Measurements from ENCODE around the gene KCNQ1.

DNA sequence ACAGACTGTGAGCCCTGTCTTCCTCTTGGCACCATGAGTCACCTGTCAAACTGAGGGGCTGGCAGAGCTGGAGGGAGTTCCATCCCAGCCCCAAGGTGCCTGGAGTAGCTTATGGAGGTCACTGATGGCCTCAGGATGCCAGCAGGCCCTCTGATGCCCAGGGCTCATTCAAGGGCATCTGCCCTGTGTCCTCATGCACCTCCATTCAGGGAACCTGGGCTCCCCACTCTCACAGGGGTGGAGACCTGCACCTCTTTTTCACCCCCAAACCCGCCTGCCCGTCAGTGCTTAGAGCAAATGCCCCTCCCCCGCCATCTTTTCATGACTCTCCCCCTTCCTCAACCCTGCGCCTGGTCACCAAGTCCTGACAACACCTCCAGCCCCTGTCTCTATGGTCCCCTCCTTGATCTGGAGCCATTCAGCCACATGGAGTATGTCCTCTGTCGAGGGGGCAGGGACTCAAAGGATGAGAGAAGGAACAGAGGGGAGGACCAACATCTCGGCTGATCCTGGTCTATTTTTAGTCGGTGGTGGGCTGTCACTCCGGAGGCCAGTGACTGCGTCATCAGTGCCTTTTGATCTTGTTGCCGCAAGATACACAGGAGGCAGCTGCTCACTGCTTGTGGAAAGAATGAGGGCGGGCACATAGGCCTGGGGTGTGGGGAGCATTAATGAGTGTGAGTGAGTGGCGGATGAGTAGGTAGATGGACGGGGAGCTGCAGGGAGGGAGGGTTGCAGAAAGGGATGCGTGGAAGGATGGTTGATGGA, 368.5 kb downstream of the KCNQ1 start:
- TF ChIP-seq POLR2A (IDR thresholded peaks at IDR 0.05) (no peak), EP300 (IDR thresholded peaks at IDR 0.05; ENCODE audit: low read depth) (no peak)
- TF ChIP-seq, protein P1, sequence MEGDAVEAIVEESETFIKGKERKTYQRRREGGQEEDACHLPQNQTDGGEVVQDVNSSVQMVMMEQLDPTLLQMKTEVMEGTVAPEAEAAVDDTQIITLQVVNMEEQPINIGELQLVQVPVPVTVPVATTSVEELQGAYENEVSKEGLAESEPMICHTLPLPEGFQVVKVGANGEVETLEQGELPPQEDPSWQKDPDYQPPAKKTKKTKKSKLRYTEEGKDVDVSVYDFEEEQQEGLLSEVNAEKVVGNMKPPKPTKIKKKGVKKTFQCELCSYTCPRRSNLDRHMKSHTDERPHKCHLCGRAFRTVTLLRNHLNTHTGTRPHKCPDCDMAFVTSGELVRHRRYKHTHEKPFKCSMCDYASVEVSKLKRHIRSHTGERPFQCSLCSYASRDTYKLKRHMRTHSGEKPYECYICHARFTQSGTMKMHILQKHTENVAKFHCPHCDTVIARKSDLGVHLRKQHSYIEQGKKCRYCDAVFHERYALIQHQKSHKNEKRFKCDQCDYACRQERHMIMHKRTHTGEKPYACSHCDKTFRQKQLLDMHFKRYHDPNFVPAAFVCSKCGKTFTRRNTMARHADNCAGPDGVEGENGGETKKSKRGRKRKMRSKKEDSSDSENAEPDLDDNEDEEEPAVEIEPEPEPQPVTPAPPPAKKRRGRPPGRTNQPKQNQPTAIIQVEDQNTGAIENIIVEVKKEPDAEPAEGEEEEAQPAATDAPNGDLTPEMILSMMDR (IDR thresholded peaks at IDR 0.05), result no peak
